CD4-positive, alpha-beta T cell treated with Interleukin-17A for 4 hours (primary cell): ENCODE results near the gene TCP11L1.
"Not testable (repeated sequence)": the region's sequence is repeated elsewhere in the genome, so short reads cannot be mapped to it uniquely, and the experiment has no call there.

ENCODE experiments used
- DNase-seq: peaks from one replicate; pipeline ENCODE4 v3.0.0-alpha.2; 2020; ENCODE audit warnings: mixed read lengths

Gene TCP11L1

DNA sequence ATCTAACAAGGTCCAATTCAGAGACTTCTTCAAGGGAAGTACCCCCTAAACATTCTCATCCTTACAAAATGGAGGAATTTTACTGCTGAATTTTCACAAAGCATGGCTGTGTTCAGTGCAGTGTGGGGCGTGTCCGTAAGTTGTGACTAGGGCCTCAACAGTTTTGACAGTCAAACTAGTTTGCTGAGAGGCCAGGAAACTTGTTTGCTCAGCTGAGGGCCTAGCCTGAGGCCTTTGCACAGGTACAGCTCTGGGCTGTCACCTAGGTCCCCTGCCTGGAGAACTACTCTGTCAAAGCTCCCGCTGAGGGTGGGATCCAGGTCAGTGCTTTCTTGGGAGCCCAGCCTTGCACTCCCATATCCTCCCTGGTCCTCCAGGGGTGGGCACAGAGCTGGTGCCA lies 27.9 kb downstream of the TCP11L1 start:
- DNase-seq, result no peak

DNA sequence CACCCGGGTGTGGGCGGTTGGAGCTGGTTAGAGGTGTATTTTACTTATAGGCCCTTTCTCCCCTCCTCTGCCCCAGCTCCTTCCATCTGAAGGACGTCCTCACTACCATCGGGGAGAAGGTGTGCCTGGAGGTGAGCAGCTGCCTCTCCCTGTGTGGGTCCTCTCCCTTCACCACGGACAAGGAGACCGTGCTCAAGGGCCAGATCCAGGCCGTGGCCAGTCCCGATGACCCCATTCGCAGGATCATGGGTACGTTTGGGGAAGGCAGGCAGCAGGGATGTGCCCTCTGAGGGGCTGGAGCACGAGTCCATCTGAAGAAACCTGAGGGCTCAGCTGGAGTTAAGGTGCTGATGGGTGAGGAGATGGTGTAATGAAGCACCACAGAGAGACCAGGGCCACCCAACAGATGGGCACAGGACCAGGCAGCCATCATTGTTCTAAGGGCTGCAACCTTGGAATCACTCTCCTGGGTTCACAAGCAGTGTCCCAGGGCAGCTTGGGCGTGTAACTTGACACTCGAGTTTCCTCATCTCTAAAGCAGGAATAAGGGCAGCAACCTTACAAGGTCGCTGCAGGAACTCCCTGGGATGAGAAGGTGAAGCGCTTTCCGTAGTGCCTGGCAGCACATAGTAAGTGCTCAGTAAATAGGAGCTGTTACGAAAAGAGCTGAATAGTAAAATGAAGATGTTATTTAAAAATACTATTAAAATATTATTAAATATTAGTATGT lies 29.4 kb downstream of the TCP11L1 start:
- DNase-seq, result no peak

DNA sequence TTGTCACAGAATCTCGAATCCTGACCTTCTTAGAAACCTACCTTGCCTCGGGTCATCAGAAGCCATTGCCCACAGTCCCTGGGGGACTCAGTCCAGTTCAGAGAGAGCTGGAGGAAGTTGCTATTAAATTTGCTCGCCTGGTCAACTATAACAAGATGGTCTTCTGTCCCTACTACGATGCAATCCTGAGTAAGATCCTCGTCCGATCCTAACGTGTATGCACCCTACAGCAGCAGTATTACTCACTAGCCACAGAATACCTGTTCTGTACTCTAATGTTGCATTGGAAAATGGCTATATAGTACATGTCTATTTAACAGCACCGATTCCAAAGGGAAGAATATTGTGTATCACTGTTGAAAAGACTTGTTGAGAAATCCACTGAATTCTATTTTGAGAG lies 33.1 kb downstream of the TCP11L1 start:
- DNase-seq, result no peak

DNA sequence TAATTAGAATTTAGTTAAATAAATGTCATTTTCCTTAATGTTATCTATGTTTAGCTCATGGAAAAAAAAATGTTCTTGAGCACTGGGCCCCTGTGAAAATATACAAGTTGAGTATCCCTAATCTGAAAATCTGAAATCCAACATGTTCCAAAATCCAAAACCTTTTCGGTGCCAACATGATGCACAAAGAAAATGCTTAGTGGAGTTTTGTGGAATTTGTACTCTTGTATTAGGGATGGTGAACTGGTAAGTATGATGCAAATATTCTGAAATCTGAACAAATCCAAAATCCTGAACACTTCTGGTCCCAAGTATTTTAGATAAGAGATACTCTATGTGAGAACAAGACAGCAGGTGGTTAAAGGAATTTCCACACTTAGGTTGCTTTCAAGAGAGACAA lies 44.5 kb downstream of the TCP11L1 start:
- DNase-seq, result no peak

DNA sequence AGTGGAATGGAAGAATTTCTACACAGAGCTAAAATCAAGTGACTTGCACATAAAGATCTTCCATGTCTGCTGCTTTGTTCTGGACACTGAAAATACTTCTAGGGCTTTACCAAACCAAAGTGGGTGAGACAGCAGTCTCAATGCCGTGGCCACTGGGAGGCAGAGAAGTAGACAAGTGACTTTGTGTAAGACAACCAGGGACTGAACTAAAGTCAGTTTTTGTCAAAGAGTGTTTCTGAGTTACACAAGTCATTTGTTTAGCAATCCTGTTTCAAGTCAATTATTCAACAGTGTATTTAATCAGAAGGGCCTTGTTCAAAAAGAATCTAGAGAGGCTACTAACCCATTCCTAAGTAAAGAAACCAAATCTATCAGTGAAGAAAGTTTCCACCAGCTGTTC lies 46.6 kb downstream of the TCP11L1 start:
- no peak for DNase-seq

DNA sequence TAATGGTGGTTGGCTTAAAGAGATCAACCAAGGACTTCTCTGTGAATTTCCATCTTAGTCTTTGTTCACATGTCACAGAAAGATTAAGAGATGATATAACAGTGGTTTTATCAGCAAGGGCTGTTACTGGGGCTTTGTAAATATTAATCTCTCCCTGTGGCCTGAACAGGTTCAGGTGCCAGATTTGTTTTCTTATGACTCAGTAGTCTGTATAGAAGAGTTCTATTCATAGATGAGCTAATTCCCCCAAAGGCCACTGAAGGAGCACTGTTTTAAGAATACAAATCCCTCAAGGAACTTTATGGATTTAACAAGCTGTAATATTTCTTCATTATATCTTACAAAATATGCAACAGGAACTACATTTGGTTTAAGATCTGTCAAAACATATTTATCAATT lies 50.4 kb downstream of the TCP11L1 start:
- DNase-seq, result no peak

DNA sequence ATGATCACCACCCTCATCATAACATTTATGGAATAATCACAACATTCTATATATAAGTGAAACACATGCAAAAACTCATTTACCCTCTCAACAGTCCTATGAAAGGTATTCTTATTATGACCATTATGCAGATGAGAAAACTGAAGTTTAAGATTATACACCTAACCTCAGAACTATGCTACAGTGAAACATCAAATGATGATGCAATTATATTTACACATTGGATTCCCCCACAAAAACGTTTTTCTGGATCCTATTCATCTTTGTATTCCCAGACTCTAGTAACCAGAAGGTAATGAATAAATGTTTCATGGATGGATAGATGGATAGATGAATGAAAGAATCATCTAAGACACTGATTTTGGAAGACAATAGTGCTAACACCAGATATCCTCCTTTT lies 54.8 kb downstream of the TCP11L1 start:
- no peak for DNase-seq

DNA sequence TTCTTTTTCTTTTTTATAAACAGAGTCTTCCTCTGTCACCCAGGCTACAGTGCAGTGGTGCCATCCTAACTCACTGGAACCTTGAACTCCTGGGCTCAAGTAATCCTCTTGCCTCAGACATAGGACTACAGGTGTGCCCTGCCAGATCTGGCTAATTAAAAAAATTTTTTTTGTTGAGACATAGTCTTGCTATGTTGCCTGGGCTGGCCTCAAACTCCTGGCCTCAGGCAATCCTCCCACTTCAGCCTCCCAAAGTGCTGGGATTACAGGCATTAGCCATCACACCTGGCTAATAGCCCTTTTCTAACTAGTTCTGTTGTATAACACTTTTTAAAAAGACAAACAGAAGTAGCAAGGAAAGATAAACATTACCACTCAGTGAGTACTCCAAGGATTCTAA lies 64.5 kb downstream of the TCP11L1 start:
- no peak for DNase-seq

DNA sequence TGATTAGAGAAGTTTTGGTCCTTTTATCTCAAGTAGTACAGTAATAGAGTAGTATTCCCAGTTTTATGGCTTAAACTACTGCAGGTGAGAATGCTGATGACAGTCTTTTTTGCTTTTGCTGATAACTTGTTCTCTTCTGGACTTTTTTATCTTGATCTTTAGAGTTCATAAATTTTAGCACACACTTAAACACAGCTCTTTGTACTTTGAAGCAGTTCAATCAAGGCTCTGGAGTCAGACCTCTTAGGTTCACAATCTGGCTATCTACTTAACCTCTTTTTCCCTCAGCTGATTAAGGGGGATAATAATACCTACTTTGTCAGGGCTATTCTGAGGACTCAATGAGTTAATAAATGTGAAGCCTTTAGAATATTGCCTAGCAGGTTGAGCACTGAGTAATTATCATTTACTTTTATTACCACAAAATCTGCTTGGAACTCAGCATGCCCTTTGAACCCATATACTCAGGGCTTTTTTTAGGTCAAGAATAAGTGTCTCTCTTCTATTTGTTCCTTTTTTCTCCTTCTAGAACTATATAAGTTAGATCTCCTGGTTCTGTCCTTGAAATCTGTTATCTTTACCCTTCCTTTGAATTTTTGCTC lies 70.0 kb downstream of the TCP11L1 start:
- no peak for DNase-seq

DNA sequence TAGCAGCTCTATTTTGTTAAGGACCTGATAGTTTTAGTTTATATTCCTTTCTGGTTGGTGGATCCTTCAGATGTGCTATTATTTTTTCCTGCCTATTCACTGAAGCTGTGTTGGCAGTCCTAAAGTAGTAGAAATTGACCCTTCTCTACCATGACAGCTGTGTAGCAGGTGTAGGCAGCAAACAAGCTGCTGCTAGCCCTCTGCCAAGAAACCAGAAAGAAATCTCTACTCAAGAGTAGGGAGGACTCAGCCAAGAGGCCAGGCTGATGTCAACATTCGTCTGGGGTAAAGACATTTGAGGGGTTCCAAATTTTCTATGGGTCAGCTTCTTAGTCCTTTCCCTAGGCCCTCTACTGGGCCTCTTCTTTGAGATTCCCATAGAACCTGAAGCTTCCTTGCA lies 70.7 kb downstream of the TCP11L1 start:
- no peak for DNase-seq

DNA sequence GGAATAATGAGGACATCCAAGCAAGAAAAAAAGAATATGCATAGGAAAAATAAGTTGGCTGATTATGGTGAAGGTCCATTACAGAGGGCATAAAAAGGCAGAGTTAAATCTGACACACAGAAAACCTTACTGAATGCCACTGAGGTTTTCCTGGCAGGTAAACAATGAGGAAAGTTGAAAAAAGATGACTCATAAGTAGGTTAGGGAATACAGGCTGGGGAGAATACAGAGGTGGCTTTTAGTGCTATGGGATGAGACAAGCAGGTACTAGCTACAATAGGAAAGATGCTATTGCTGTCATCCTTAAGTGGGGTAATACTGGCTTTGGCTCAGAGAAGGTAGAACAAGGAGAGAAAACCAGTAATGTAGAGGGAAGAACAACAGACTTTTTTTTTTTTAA lies 77.2 kb downstream of the TCP11L1 start:
- no peak for DNase-seq

DNA sequence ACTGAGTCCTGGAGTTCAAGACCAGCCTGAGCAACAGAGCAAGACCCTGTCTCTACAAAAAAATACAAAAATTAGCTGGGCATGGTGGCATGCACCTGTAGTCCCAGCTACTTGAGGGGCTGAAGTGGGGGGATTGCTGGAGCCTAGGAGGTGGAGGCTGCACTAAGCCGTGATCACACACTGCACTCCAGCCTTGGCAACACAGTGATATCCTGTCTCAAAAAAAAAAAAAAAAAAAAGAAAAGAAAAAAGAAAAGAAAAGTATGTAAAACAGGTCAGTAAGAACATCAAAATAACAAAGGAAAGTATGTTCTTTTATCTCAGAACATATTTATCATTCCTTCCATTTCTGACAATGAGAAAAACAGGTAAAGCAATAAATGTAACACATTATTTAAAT lies 83.3 kb downstream of the TCP11L1 start:
- not testable (repeated sequence) for DNase-seq
